Measurements from ENCODE around the gene TEX9.
A peak's percentile ranks its signal among the peaks of the same experiment; 100 is the strongest.

The TEX9 gene

GRCh38 chr15:56356616-56357015, 8.6 kb upstream of the TEX9 start:
- no peak overlapping the region for H3K4me3 ChIP-seq (ENCODE audit: severe bottlenecking)
- peaks cover 8% of the 10 kb centered on the region for H3K4me1 ChIP-seq (ENCODE audit: insufficient read depth, poor library complexity, severe bottlenecking)
- ATAC-seq (ENCODE audit: low read depth), result peak; percentile 64; the same call in 1 of the 3 replicates
- H3K27me3 ChIP-seq (ENCODE audit: insufficient read depth, poor library complexity, severe bottlenecking), result no peaks in the 10 kb centered on the region
- no peak for DNase-seq (ENCODE audit: low spot score)
- peaks cover 4% of the 10 kb centered on the region for H3K9me3 ChIP-seq (ENCODE audit: severe bottlenecking)
- H3K36me3 ChIP-seq (ENCODE audit: low read depth), result no peaks in the 10 kb centered on the region
- no peak overlapping the region for H3K27ac ChIP-seq (ENCODE audit: poor library complexity, severe bottlenecking)
- TF ChIP-seq CTCF (IDR thresholded peaks at IDR 0.05; ENCODE audit: poor library complexity, severe bottlenecking), result no peak

DNA sequence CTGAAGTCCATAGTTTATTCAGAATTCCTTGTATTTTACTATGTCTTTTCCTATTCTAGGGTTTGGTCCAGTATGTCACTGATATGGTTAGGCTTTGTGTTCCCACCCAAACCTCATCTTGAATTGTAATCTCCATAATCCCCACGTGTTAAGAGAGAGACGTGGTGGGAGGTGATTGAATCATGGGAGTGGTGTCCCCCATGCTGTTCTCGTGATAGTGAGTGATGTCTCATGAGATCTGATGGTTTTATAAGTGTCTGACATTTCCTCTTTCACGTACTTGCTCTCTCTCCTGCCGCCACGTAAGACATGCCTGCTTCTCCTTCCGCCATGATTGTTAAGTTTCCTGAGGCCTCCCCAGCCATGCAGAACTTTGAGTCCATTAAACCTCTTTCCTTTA, 6.6 kb upstream of the TEX9 start:
- Histone ChIP-seq H3K36me3 (ENCODE audit: low read depth) (no peaks in the 10 kb centered on the region), H3K27ac (ENCODE audit: poor library complexity, severe bottlenecking) (no peak overlapping the region), H3K4me1 (ENCODE audit: insufficient read depth, poor library complexity, severe bottlenecking) (peaks cover 4% of the 10 kb centered on the region), H3K27me3 (ENCODE audit: insufficient read depth, poor library complexity, severe bottlenecking) (no peaks in the 10 kb centered on the region), H3K9me3 (ENCODE audit: severe bottlenecking) (peaks cover 4% of the 10 kb centered on the region), H3K4me3 (ENCODE audit: severe bottlenecking) (no peak overlapping the region)
- no peak for ATAC-seq (ENCODE audit: low read depth)
- TF ChIP-seq CTCF (IDR thresholded peaks at IDR 0.05; ENCODE audit: poor library complexity, severe bottlenecking), result no peak
- DNase-seq (ENCODE audit: low spot score), result no peak

- H3K27ac ChIP-seq (ENCODE audit: poor library complexity, severe bottlenecking), result no peak overlapping the region
- no peak overlapping the region for H3K4me3 ChIP-seq (ENCODE audit: severe bottlenecking)
- no peak for ATAC-seq (ENCODE audit: low read depth)
- no peaks in the 10 kb centered on the region for H3K36me3 ChIP-seq (ENCODE audit: low read depth)
- DNase-seq (ENCODE audit: low spot score), result no peak
- TF ChIP-seq CTCF (IDR thresholded peaks at IDR 0.05; ENCODE audit: poor library complexity, severe bottlenecking), result no peak
- peaks cover 4% of the 10 kb centered on the region for H3K9me3 ChIP-seq (ENCODE audit: severe bottlenecking)
- H3K27me3 ChIP-seq (ENCODE audit: insufficient read depth, poor library complexity, severe bottlenecking), result no peaks in the 10 kb centered on the region
- peaks cover 15% of the 10 kb centered on the region for H3K4me1 ChIP-seq (ENCODE audit: insufficient read depth, poor library complexity, severe bottlenecking)
Measured at GRCh38 chr15:56361987-56362386, 3.2 kb upstream of the TEX9 start.

- no peaks in the 10 kb centered on the region for H3K9me3 ChIP-seq (ENCODE audit: severe bottlenecking)
- DNase-seq (ENCODE audit: low spot score), result no peak
- H3K4me3 ChIP-seq (ENCODE audit: severe bottlenecking), result peak overlapping the region; percentile 51
- H3K4me1 ChIP-seq (ENCODE audit: insufficient read depth, poor library complexity, severe bottlenecking), result peaks cover 30% of the 10 kb centered on the region
- no peaks in the 10 kb centered on the region for H3K27me3 ChIP-seq (ENCODE audit: insufficient read depth, poor library complexity, severe bottlenecking)
- H3K36me3 ChIP-seq (ENCODE audit: low read depth), result no peaks in the 10 kb centered on the region
- H3K27ac ChIP-seq (ENCODE audit: poor library complexity, severe bottlenecking), result peak overlapping the region; percentile 9
- TF ChIP-seq CTCF (IDR thresholded peaks at IDR 0.05; ENCODE audit: poor library complexity, severe bottlenecking), result no peak
- no peak for ATAC-seq (ENCODE audit: low read depth)
Measured at GRCh38 chr15:56366211-56366610, 985 bp downstream of the TEX9 start.

GRCh38 chr15:56367156-56367555, 1.9 kb downstream of the TEX9 start:
- no peak overlapping the region for H3K27ac ChIP-seq (ENCODE audit: poor library complexity, severe bottlenecking)
- no peaks in the 10 kb centered on the region for H3K27me3 ChIP-seq (ENCODE audit: insufficient read depth, poor library complexity, severe bottlenecking)
- H3K9me3 ChIP-seq (ENCODE audit: severe bottlenecking), result no peaks in the 10 kb centered on the region
- no peak for DNase-seq (ENCODE audit: low spot score)
- ATAC-seq (ENCODE audit: low read depth), result no peak
- no peak for TF ChIP-seq CTCF (IDR thresholded peaks at IDR 0.05; ENCODE audit: poor library complexity, severe bottlenecking)
- no peaks in the 10 kb centered on the region for H3K36me3 ChIP-seq (ENCODE audit: low read depth)
- peaks cover 37% of the 10 kb centered on the region for H3K4me1 ChIP-seq (ENCODE audit: insufficient read depth, poor library complexity, severe bottlenecking)
- H3K4me3 ChIP-seq (ENCODE audit: severe bottlenecking), result no peak overlapping the region

All from RWPE2 (cell line).